SK-N-SH (cell line): ENCODE data around the gene ADAMTS2. TPM values are rescaled to one million over a fixed set of nuclear protein-coding genes. Genes with fewer than 3 reads are reported as not detected.

Experiments
- CTCF ChIA-PET: fragments of 300-600, 350-600 bp; formaldehyde crosslinking; extraction: SDS; loops from one replicate; lab custom pipeline; 2021; lab: Yijun Ruan, JAX
- POLR2A ChIA-PET: fragments of 350-600 bp; sonication (Branson Sonifier 250); formaldehyde crosslinking; extraction: SDS; loops from one replicate; lab custom pipeline; 2020; ENCODE audit warnings: antibody characterized with exemption, inconsistent platforms; lab: Yijun Ruan, JAX
- DNase-seq: peaks from one replicate; pipeline ENCODE4 v3.0.0; 2012
- H2AFZ ChIP-seq: fragments of 200-600 bp; sonication (generic); 2 replicates; pipeline ENCODE4 v1.8.1; 2016; ENCODE audit warnings: antibody characterized with exemption, mild to moderate bottlenecking, low read depth
- H3F3A ChIP-seq: fragments of 200-600 bp; sonication (generic); replicated peaks from 2 replicates; pipeline ENCODE3; 2016; ENCODE audit warnings: antibody characterized with exemption, mild to moderate bottlenecking; ENCODE audit not compliant: insufficient read depth
- H3K27ac ChIP-seq, 2 experiments: fragments of 200-500 bp in 1 of 2; fragments of 200-600 bp in 1 of 2; sonication (Bioruptor generic) in 1 of 2; sonication (generic), shearing (Covaris generic) in 1 of 2; 2 replicates each; pipeline versions ENCODE4 v1.5.1 to v1.6.1; 2014 to 2016; ENCODE audit warnings: low read depth in 2 of 2, inconsistent platforms in 1 of 2, low read length in 1 of 2, mild to moderate bottlenecking in 1 of 2, mixed read lengths in 1 of 2
- H3K27me3 ChIP-seq: fragments of 200-600 bp; sonication (generic), shearing (Covaris generic); 2 replicates; pipeline ENCODE4 v1.6.1; 2016; ENCODE audit warnings: mixed run types; ENCODE audit not compliant: insufficient read depth
- H3K36me3 ChIP-seq, 2 experiments: fragments of 200-500 bp in 1 of 2; fragments of 200-600 bp in 1 of 2; sonication (Bioruptor generic) in 1 of 2; sonication (generic) in 1 of 2; replicated peaks in 1 of 2; 2 replicates each; pipeline versions ENCODE3 to v1.5.1; 2014 to 2016; ENCODE audit warnings: low read length in 1 of 2, mild to moderate bottlenecking in 1 of 2; ENCODE audit not compliant: insufficient read depth in 2 of 2, control insufficient read depth in 1 of 2
- H3K4me1 ChIP-seq, 2 experiments: fragments of 200-500 bp in 1 of 2; fragments of 200-600 bp in 1 of 2; sonication (Bioruptor generic) in 1 of 2; sonication (generic), shearing (Covaris generic) in 1 of 2; 2 replicates each; pipeline versions ENCODE4 v1.5.1 to v1.6.1; 2014 to 2016; ENCODE audit warnings: low read depth in 1 of 2, low read length in 1 of 2, mixed run types in 1 of 2; ENCODE audit not compliant: insufficient read depth in 2 of 2, control insufficient read depth in 1 of 2
- H3K4me2 ChIP-seq: fragments of 200-600 bp; sonication (generic), shearing (Covaris generic); 2 replicates; pipeline ENCODE4 v1.6.1; 2017; ENCODE audit warnings: mixed run types
- H3K4me3 ChIP-seq, 2 experiments: fragments of 200-500 bp in 1 of 2; fragments of 200-600 bp in 1 of 2; sonication (Bioruptor generic) in 1 of 2; sonication (generic), shearing (Covaris generic) in 1 of 2; 2 replicates each; pipeline versions ENCODE4 v1.5.1 to v1.8.1; 2014 to 2016; ENCODE audit warnings: low read depth in 2 of 2, inconsistent platforms in 1 of 2, low read length in 1 of 2, mild to moderate bottlenecking in 1 of 2, mixed read lengths in 1 of 2, moderate library complexity in 1 of 2
- H3K79me2 ChIP-seq: fragments of 200-600 bp; sonication (generic); 2 replicates; pipeline ENCODE4 v1.8.1; 2017; ENCODE audit warnings: mild to moderate bottlenecking; ENCODE audit not compliant: insufficient read depth
- H3K9ac ChIP-seq: fragments of 200-600 bp; sonication (generic); 2 replicates; pipeline ENCODE4 v1.6.1; 2017; ENCODE audit warnings: mixed run types
- H3K9me2 ChIP-seq: fragments of 200-600 bp; sonication (generic); 2 replicates; pipeline ENCODE4 v1.6.1; 2017; ENCODE audit warnings: mixed run types
- H3K9me3 ChIP-seq: fragments of 200-600 bp; sonication (generic); 2 replicates; pipeline ENCODE4 v1.6.1; 2017; ENCODE audit warnings: mixed run types, mild to moderate bottlenecking, moderate library complexity
- H4K20me1 ChIP-seq: fragments of 200-600 bp; sonication (generic); 2 replicates; pipeline ENCODE4 v1.6.1; 2017; ENCODE audit warnings: mild to moderate bottlenecking, mixed run types; ENCODE audit not compliant: insufficient read depth
- ELF1 ChIP-seq: IDR thresholded peaks from 2 replicates; pipeline ENCODE4 v1.4.0; 2012
- EP300 ChIP-seq, 2 experiments: IDR thresholded peaks; 2 replicates each; pipeline versions ENCODE4 v1.4.0 to v1.6.1; 2012; ENCODE audit warnings: borderline replicate concordance in 1 of 2, low read depth in 1 of 2, low read length in 1 of 2
- EZH2phosphoT487 ChIP-seq: fragments of 200-600 bp; sonication (generic); IDR thresholded peaks from 2 replicates; pipeline ENCODE4 v1.6.1; 2017; ENCODE audit warnings: low read depth, mixed run types, mild to moderate bottlenecking, antibody characterized with exemption, moderate library complexity, borderline replicate concordance
- GABPA ChIP-seq: IDR thresholded peaks from 2 replicates; pipeline ENCODE4 v1.4.0; 2012; ENCODE audit warnings: low read depth, mild to moderate bottlenecking
- JUND ChIP-seq: IDR thresholded peaks from 2 replicates; pipeline ENCODE4 v1.4.0; 2012
- MAX ChIP-seq: IDR thresholded peaks from 2 replicates; pipeline ENCODE4 v1.4.0; 2012; ENCODE audit warnings: low read depth
- NFIC ChIP-seq: IDR thresholded peaks from 2 replicates; pipeline ENCODE4 v1.4.0; 2012; ENCODE audit warnings: borderline replicate concordance
- POLR2AphosphoS5 ChIP-seq: IDR thresholded peaks from 2 replicates; pipeline ENCODE4 v1.6.1; 2012; ENCODE audit warnings: low read depth, low read length
- RAD21 ChIP-seq: IDR thresholded peaks from 2 replicates; pipeline ENCODE4 v1.6.1; 2012; ENCODE audit warnings: mild to moderate bottlenecking, low read length
- SIN3A ChIP-seq: IDR thresholded peaks from 2 replicates; pipeline ENCODE4 v1.6.1; 2012; ENCODE audit warnings: low read depth, mild to moderate bottlenecking, low read length, moderate library complexity, borderline replicate concordance
- TAF1 ChIP-seq: IDR thresholded peaks from 2 replicates; pipeline ENCODE4 v1.6.1; 2012; ENCODE audit warnings: low read depth, mild to moderate bottlenecking, low read length, moderate library complexity, borderline replicate concordance
- TEAD4 ChIP-seq: IDR thresholded peaks from 2 replicates; pipeline ENCODE4 v1.4.0; 2012; ENCODE audit warnings: mild to moderate bottlenecking, borderline replicate concordance; ENCODE audit not compliant: insufficient read depth
- YY1 ChIP-seq: IDR thresholded peaks from 2 replicates; pipeline ENCODE4 v1.4.0; 2012; ENCODE audit warnings: low read depth, mild to moderate bottlenecking
- WGBS: methylation state at CpG from one replicate; pipeline ENCODE4 v1.1.6; 2017; ENCODE audit warnings: low lambda C conversion rate; 5-methylcytosine and 5-hydroxymethylcytosine counted together
- polyA plus RNA-seq, 3 experiments: library from polyadenylated mRNA; depleted of rRNA; stranded (reverse); fragments of >200 nt; gene quantifications; 2 replicates each; pipeline ENCODE4 v1.2.3, GENCODE V29; 2012
- TF ChIP-seq, protein P1 (sequence below): fragments of 150-350 bp; IDR thresholded peaks from 2 replicates; pipeline ENCODE4 v1.6.1; 2016; ENCODE audit warnings: mild to moderate bottlenecking, low read depth, low read length
- TF ChIP-seq, protein P2 (sequence below): IDR thresholded peaks from 2 replicates; pipeline ENCODE4 v1.4.0; 2012; ENCODE audit warnings: low read depth, borderline replicate concordance
- TF ChIP-seq, protein P3 (sequence below): IDR thresholded peaks from 2 replicates; pipeline ENCODE4; 2012

Gene ADAMTS2
- polyA plus RNA-seq, 1 of the 3 experiments (the other 2 are of a cell fraction), result 0.12 TPM

DNA sequence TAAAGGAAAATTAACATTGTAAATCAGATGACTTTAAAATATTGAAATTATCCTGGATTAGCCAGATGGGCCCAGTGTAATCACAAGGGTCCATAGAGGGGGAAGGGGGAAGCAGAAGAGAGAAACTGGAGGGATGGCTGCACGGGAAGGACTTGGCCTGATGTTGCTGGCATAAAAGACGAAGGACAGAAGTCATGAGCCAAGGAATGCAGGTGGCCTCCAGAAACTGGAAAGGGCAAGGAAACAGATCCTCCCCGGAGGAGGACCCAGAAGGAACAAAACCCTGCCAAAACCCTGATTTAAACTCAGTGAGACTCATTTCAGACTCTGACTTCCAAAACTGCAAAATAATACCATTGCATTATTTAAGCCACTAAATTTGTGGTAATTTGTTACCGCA lies 100.2 kb downstream of the ADAMTS2 start:
- peaks cover 5% of the 10 kb centered on the region; the same call in 1 of the 2 replicates for H3K9me3 ChIP-seq
- H3K4me3 ChIP-seq, result no peak overlapping the region; a peak in 1 of 4 replicates
- no peak overlapping the region for H3K4me2 ChIP-seq
- no peaks in the 10 kb centered on the region for H3K79me2 ChIP-seq
- 32% methylated on average over 4 of the region's 4 CpGs for WGBS
- peaks cover 0 to 7% of the 10 kb centered on the region in 2 experiments; a peak in 1 of 4 replicates for H3K4me1 ChIP-seq
- H3K27me3 ChIP-seq, result no peaks in the 10 kb centered on the region
- no peak for TF ChIP-seq MAX
- TF ChIP-seq, protein P1, sequence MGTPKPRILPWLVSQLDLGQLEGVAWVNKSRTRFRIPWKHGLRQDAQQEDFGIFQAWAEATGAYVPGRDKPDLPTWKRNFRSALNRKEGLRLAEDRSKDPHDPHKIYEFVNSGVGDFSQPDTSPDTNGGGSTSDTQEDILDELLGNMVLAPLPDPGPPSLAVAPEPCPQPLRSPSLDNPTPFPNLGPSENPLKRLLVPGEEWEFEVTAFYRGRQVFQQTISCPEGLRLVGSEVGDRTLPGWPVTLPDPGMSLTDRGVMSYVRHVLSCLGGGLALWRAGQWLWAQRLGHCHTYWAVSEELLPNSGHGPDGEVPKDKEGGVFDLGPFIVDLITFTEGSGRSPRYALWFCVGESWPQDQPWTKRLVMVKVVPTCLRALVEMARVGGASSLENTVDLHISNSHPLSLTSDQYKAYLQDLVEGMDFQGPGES, result no peak
- no peak for TF ChIP-seq TAF1
- TF ChIP-seq EP300 (IDR thresholded peaks at IDR 0.05; ENCODE audit: borderline replicate concordance in 1 of 2, low read depth in 1 of 2, low read length in 1 of 2), result no peak
- TF ChIP-seq SIN3A, result no peak
- TF ChIP-seq YY1, result no peak
- no peak for TF ChIP-seq RAD21
- no peak for TF ChIP-seq POLR2AphosphoS5
- TF ChIP-seq ELF1, result no peak
- no peak for TF ChIP-seq JUND
- TF ChIP-seq TEAD4, result no peak
- TF ChIP-seq, protein P2, sequence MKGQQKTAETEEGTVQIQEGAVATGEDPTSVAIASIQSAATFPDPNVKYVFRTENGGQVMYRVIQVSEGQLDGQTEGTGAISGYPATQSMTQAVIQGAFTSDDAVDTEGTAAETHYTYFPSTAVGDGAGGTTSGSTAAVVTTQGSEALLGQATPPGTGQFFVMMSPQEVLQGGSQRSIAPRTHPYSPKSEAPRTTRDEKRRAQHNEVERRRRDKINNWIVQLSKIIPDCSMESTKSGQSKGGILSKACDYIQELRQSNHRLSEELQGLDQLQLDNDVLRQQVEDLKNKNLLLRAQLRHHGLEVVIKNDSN, result no peak
- TF ChIP-seq NFIC, result no peak
- TF ChIP-seq, protein P3, sequence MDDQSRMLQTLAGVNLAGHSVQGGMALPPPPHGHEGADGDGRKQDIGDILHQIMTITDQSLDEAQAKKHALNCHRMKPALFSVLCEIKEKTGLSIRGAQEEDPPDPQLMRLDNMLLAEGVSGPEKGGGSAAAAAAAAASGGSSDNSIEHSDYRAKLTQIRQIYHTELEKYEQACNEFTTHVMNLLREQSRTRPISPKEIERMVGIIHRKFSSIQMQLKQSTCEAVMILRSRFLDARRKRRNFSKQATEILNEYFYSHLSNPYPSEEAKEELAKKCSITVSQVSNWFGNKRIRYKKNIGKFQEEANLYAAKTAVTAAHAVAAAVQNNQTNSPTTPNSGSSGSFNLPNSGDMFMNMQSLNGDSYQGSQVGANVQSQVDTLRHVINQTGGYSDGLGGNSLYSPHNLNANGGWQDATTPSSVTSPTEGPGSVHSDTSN, result no peak
- H3K9ac ChIP-seq, result no peak overlapping the region
- H4K20me1 ChIP-seq, result no peaks in the 10 kb centered on the region
- 0 out of 2 replicates have a peak, but pooled peaks cover 3% of the 10 kb centered on the region for H3K9me2 ChIP-seq
- no peak overlapping the region for H2AFZ ChIP-seq
- H3K36me3 ChIP-seq, result no peaks in the 10 kb centered on the region
- ChIA-PET POLR2A (no interaction called here), CTCF (interaction anchor here (2.4 kb wide), 1 partner anchor 77 kb away, joined by 9 read pairs; no protein-coding TSS in a partner anchor)
- DNase-seq, result no peak
- no peaks in the 10 kb centered on the region for H3F3A ChIP-seq
- H3K27ac ChIP-seq, result no peak overlapping the region

DNA sequence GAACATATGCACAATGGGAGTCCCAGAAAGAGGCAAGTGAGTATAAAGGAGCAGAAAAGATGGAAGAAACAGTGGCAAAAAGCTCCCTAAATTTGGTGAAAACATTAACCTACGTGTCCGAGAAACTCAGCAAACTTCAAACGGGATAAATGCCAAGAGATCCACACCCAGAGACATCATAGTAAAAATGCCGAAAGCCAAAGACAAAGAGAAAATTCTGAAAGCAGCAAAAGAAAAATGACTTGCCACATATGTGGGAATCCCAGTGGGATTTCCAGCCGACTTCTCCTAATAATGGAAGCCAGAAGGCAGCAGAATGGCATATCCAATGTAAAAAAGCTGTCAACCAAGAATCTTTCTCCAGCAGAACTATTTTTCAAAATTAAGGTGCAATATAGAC lies 101.2 kb downstream of the ADAMTS2 start:
- Histone ChIP-seq H3K36me3 (no peaks in the 10 kb centered on the region), H3K27me3 (no peaks in the 10 kb centered on the region), H3K4me3 (no peak overlapping the region), H3K4me1 (peaks cover 0 to 7% of the 10 kb centered on the region in 2 experiments; a peak in 1 of 4 replicates), H3K9me3 (peaks cover 5% of the 10 kb centered on the region; the same call in 1 of the 2 replicates), H4K20me1 (no peaks in the 10 kb centered on the region), H2AFZ (no peak overlapping the region), H3K27ac (no peak overlapping the region), H3K9ac (no peak overlapping the region), H3K4me2 (no peak overlapping the region), H3K9me2 (0 out of 2 replicates have a peak, but pooled peaks cover 3% of the 10 kb centered on the region), H3K79me2 (no peaks in the 10 kb centered on the region), H3F3A (no peaks in the 10 kb centered on the region)
- 51% methylated on average over 5 of the region's 5 CpGs for WGBS
- no peak for DNase-seq
- CTCF ChIA-PET, result interaction anchor here (0.9 kb wide), 1 partner anchor 76 kb away, joined by 3 read pairs; no protein-coding TSS in a partner anchor
- POLR2A ChIA-PET, result no interaction called here
- TF ChIP-seq MAX, result no peak
- no peak for TF ChIP-seq EZH2phosphoT487
- TF ChIP-seq JUND, result no peak
- no peak for TF ChIP-seq GABPA
- TF ChIP-seq, protein P1, result no peak
